IPS DF 6.9 (cell line): Measurements from ENCODE around the gene CCDC24.

ENCODE experiments used
- DNase-seq: peaks from one replicate; pipeline ENCODE4 v3.0.0-alpha.2; 2013; ENCODE audit warnings: low read depth, low spot score
- H3K27ac ChIP-seq: one replicate; pipeline ENCODE4 v1.5.1; 2013; ENCODE audit warnings: low read length, control low read depth
- H3K27me3 ChIP-seq: 2 replicates; pipeline ENCODE4 v1.6.1; 2013; ENCODE audit warnings: mild to moderate bottlenecking, low read length; ENCODE audit not compliant: control insufficient read depth, insufficient read depth
- H3K36me3 ChIP-seq: 2 replicates; pipeline ENCODE4 v1.6.1; 2013; ENCODE audit warnings: low read length; ENCODE audit not compliant: control insufficient read depth, insufficient read depth
- H3K4me1 ChIP-seq: 2 replicates; pipeline ENCODE4 v1.6.1; 2013; ENCODE audit warnings: low read length; ENCODE audit not compliant: control insufficient read depth, insufficient read depth
- H3K4me3 ChIP-seq: 2 replicates; pipeline ENCODE4 v1.5.1; 2013; ENCODE audit warnings: mild to moderate bottlenecking, low read length
- H3K9me3 ChIP-seq: 2 replicates; pipeline ENCODE4 v1.6.1; 2013; ENCODE audit warnings: low read length, inconsistent platforms; ENCODE audit not compliant: control insufficient read depth, insufficient read depth
- WGBS: extraction: QIAGEN DNeasy Blood & Tissue Kit; methylation state at CpG from one replicate; pipeline ENCODE4 v1.1.7; 2013; ENCODE audit warnings: mixed read lengths, missing lambda C conversion rate; ENCODE audit not compliant: insufficient read length, insufficient coverage; 5-methylcytosine and 5-hydroxymethylcytosine counted together

Gene CCDC24

DNA sequence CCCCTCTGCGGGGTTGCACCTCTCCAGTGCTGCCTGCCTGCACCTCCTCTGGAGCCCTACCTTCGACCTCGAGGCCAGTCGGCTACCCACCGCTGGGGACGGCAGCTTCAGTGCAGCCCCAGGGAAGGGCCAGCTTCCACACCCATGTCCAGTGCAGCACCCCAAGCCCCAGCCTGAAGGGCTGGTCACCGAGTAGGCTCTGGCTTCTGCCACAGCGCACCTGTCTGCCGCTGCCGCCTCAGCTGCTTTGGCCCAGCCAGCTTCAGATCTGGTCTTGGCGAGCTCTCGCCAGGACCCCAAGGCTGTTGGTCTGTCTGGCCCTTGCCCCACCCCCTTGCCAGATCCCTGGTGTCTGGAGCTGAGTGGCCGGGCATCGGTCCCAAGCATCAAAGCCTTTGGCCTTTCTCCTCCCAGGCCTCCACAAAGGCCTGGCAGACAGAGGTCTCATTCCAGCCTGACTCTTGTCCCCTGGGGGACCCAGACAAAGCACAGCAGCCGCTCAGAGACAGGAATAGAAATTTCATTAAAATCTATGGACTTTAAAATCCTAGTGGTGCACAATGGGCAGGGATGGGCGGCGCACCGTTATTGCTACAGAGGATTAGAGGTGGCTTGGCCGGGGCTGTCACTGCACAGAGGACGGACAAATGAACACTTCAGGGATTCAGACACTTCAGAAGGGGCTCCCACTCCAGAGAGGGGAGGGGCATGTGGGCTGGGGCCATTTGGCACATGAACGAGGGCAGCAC, 4.8 kb downstream of the CCDC24 start:
- no peak overlapping the region for H3K4me3 ChIP-seq
- H3K4me1 ChIP-seq, result peaks cover 2% of the 10 kb centered on the region
- peaks cover 2% of the 10 kb centered on the region; the same call in 1 of the 2 replicates for H3K36me3 ChIP-seq
- no peak for DNase-seq
- no peaks in the 10 kb centered on the region for H3K9me3 ChIP-seq
- H3K27me3 ChIP-seq, result no peaks in the 10 kb centered on the region
- no peak overlapping the region for H3K27ac ChIP-seq
- no CpG with 5 or more reads among the region's 21 CpGs for WGBS

- Histone ChIP-seq H3K4me1 (peaks cover 2% of the 10 kb centered on the region), H3K27me3 (no peaks in the 10 kb centered on the region), H3K27ac (no peak overlapping the region), H3K9me3 (no peaks in the 10 kb centered on the region), H3K36me3 (peaks cover 2% of the 10 kb centered on the region; the same call in 1 of the 2 replicates), H3K4me3 (no peak overlapping the region)
- WGBS, result no CpG with 5 or more reads among the region's 6 CpGs
- no peak for DNase-seq
Measured at GRCh38 chr1:43996733-43997115, 5.3 kb downstream of the CCDC24 start.

DNA sequence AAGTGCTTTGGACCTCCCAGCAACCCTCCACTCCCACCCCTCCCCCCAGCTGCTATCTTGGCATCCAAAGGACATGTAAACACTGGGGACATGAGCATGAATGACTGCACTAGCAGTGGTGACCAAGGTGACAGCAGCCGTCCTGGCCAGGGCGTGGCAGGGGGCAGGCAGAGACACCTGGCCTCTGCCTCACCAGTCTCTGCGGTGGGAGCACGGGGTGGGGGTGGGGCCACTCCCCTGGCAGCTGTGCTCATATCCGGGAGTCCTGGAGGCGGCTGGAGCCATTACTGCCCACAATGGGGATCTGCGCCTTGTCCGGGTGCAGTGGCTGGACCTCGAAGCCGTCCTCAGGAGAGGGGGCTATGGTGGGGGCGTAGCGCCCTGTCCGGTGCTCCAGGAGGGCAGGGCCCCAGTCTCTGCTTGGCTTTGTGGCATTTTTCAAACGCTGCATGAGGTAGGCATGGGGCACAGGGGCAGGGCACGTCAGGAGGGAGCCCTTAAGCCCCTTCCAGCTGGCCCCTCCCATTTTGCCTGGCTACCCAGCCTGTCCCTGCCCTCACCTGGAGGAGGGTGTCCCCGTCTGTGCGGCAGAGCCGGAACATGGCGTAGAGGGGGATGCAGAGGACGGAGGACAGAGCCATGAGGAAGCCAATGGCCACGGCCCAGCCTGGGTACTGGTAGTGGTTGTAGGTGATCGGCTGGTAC, 6.0 kb downstream of the CCDC24 start:
- Histone ChIP-seq H3K9me3 (no peaks in the 10 kb centered on the region), H3K36me3 (peaks cover 2% of the 10 kb centered on the region; the same call in 1 of the 2 replicates), H3K4me1 (peaks cover 2% of the 10 kb centered on the region), H3K4me3 (no peak overlapping the region), H3K27me3 (no peaks in the 10 kb centered on the region), H3K27ac (no peak overlapping the region)
- WGBS, result no CpG with 5 or more reads among the region's 22 CpGs
- DNase-seq, result no peak

GRCh38 chr1:43998000-43998378, 6.6 kb downstream of the CCDC24 start:
- Histone ChIP-seq H3K36me3 (peaks cover 2% of the 10 kb centered on the region; the same call in 1 of the 2 replicates), H3K4me3 (no peak overlapping the region), H3K9me3 (no peaks in the 10 kb centered on the region), H3K27me3 (no peaks in the 10 kb centered on the region), H3K27ac (no peak overlapping the region), H3K4me1 (peaks cover 2% of the 10 kb centered on the region)
- no CpG with 5 or more reads among the region's 11 CpGs for WGBS
- no peak for DNase-seq

DNA sequence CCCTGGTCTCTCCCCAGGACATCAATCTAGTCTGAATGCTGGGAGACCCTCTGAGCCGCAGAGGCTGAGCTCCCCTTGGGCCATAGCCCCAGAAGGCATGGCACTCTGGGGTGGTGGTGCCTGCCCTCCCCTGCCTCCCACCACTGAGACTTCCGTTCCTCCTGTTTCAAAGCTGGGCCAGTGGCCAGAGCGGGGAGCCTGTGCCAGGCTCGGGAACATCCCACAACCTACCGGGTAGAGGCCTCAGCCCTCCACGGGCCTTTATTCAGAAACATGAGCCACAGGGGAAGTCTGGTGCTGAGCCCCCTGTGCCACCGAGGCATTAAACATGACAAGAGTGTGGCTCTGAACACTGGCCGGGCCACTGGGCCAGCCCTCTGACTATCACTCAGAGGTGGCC, 8.1 kb downstream of the CCDC24 start:
- no peaks in the 10 kb centered on the region for H3K9me3 ChIP-seq
- no CpG with 5 or more reads among the region's 8 CpGs for WGBS
- H3K4me3 ChIP-seq, result no peak overlapping the region
- peaks cover 2% of the 10 kb centered on the region; the same call in 1 of the 2 replicates for H3K36me3 ChIP-seq
- no peak for DNase-seq
- peaks cover 2% of the 10 kb centered on the region for H3K4me1 ChIP-seq
- no peaks in the 10 kb centered on the region for H3K27me3 ChIP-seq
- no peak overlapping the region for H3K27ac ChIP-seq

DNA sequence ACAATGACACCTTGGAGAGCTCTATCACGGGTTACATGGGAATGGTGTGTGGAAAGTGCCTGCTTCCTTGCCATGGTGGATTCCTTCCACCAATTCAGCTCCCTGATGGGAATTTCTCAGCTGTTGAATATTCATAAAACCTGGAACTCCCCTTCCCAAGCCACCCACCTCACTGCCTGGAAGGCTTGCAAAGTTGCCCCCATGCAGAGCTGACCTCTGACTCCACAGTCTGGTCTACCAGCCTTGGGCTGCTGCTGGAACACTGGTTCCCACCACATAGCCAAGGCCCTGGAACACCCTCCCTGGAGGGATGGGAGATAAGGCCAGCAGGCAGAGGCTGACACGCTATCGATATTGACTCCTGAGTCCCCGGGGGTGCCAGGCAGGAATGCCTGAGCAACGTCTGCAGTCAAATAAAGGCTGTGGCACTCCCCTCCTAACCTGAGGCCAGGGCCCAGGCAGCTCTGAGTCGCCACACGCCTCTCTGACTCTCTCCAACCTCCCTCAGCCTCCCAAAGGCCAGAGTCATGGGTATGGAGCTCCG, 8.8 kb downstream of the CCDC24 start:
- DNase-seq, result no peak
- H3K9me3 ChIP-seq, result no peaks in the 10 kb centered on the region
- no CpG with 5 or more reads among the region's 8 CpGs for WGBS
- no peaks in the 10 kb centered on the region for H3K27me3 ChIP-seq
- no peak overlapping the region for H3K4me3 ChIP-seq
- H3K4me1 ChIP-seq, result no peaks in the 10 kb centered on the region; the same call in none of the 2 replicates
- peaks cover 2% of the 10 kb centered on the region; the same call in 1 of the 2 replicates for H3K36me3 ChIP-seq
- H3K27ac ChIP-seq, result no peak overlapping the region

DNA sequence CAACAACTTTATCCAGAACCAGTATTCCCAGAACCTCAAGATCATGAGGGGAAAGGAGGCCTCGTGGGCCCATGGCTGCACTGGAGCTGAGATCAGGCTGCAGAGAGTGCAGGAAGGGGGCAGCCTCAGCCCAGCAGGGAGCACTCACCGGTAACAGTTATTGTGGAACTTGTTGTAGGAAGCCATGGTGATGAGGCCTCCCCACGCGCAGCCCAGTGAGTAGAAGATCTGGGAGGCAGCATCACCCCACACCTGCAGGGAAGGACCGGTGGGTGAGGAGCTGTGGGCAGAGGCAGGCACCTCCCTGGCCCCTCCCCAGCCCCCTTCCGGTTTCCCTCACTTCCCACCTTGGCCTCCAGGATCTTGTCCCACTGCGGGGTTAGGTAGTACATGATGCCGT, 10.8 kb downstream of the CCDC24 start:
- Histone ChIP-seq H3K27me3 (no peaks in the 10 kb centered on the region), H3K9me3 (no peaks in the 10 kb centered on the region), H3K4me3 (no peak overlapping the region), H3K27ac (no peak overlapping the region), H3K4me1 (no peaks in the 10 kb centered on the region; the same call in none of the 2 replicates), H3K36me3 (peaks cover 2% of the 10 kb centered on the region; the same call in 1 of the 2 replicates)
- DNase-seq, result no peak
- WGBS, result no CpG with 5 or more reads among the region's 8 CpGs

DNA sequence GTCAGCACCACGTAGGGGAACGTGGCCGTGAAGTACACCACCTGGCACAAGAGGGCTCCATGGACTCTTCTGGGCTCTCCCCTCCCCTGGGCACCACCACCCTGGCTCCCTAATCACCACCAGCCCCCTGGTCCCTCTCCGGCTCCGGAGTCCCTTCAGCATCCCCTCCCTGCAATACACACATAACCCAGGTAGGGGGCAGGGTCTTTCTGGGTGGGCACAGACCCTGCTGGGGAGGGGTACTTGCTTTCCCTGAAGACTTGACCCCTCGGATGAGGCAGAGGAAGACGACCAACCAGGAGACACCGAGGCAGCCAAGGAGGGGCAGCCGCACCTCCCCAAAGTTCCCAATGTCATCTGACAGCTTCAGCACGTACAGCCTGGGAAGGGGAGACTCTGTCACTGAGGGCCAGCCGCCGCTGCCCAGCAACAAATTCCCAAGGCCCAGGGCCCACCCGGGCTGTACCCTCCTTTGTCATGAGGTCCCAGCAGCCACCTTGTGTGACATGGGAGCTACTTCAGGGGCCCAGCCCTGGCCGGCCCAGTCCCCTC, 11.3 kb downstream of the CCDC24 start:
- DNase-seq, result no peak
- no CpG with 5 or more reads among the region's 14 CpGs for WGBS
- no peak overlapping the region for H3K4me3 ChIP-seq

GRCh38 chr1:44008259-44008658, 16.9 kb downstream of the CCDC24 start:
- WGBS, result no CpG with 5 or more reads among the region's 12 CpGs
- DNase-seq, result no peak
- no peaks in the 10 kb centered on the region for H3K36me3 ChIP-seq
- H3K4me1 ChIP-seq, result 0 out of 2 replicates have a peak, but pooled peaks cover 1% of the 10 kb centered on the region
- no peak overlapping the region for H3K4me3 ChIP-seq
- H3K27me3 ChIP-seq, result no peaks in the 10 kb centered on the region
- no peak overlapping the region for H3K27ac ChIP-seq
- no peaks in the 10 kb centered on the region for H3K9me3 ChIP-seq

More for the DNA sequence above, 11.3 kb downstream of the CCDC24 start:
- Histone ChIP-seq H3K4me1 (no peaks in the 10 kb centered on the region), H3K9me3 (no peaks in the 10 kb centered on the region), H3K27me3 (no peaks in the 10 kb centered on the region), H3K27ac (no peak overlapping the region), H3K36me3 (peaks cover 2% of the 10 kb centered on the region; the same call in 1 of the 2 replicates)

- no CpG with 5 or more reads among the region's 11 CpGs for WGBS
- Histone ChIP-seq H3K4me3 (no peak overlapping the region), H3K4me1 (0 out of 2 replicates have a peak, but pooled peaks cover 1% of the 10 kb centered on the region), H3K9me3 (no peaks in the 10 kb centered on the region), H3K27me3 (no peaks in the 10 kb centered on the region), H3K27ac (no peak overlapping the region), H3K36me3 (no peaks in the 10 kb centered on the region)
- DNase-seq, result no peak
Measured at GRCh38 chr1:44010935-44011471, 19.6 kb downstream of the CCDC24 start.
